Measurements from ENCODE around the gene ABCC11.

ABCC11 gene

DNA sequence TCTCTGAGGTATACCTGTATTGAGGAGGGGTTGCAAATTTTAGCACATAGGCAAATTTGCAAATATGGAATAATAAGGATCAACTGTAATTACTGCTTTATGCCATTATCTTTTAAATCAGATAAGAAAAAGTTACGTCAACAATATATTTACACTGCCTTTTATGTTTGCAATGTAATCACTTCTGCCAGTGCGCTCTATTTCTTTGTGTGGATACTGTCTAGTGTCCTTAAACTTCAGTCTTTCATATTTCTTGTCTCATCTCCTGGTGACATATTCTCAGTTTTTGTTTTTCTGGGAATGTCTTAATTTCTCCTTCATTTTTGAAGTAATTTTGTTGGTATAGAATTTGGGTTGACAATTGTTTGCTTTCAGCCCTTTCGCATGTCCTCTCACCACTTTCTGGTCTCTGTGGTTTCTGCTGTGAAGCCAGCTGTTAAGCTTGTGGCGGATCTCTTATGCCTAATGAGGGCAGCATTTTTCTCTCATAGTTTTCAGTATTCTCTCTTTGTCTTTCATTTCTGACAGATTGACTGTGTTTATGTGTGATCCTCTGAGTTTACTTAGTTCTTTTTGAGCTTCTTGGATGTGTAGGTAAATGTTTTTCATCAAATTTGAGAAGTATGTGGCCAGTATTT lies 37.6 kb upstream of the ABCC11 start:
- H3K27ac ChIP-seq, result peak overlapping the region; percentile 84
- TF ChIP-seq ZFX (IDR thresholded peaks at IDR 0.05; ENCODE audit: borderline replicate concordance), result no peak
- TF ChIP-seq, protein P1, sequence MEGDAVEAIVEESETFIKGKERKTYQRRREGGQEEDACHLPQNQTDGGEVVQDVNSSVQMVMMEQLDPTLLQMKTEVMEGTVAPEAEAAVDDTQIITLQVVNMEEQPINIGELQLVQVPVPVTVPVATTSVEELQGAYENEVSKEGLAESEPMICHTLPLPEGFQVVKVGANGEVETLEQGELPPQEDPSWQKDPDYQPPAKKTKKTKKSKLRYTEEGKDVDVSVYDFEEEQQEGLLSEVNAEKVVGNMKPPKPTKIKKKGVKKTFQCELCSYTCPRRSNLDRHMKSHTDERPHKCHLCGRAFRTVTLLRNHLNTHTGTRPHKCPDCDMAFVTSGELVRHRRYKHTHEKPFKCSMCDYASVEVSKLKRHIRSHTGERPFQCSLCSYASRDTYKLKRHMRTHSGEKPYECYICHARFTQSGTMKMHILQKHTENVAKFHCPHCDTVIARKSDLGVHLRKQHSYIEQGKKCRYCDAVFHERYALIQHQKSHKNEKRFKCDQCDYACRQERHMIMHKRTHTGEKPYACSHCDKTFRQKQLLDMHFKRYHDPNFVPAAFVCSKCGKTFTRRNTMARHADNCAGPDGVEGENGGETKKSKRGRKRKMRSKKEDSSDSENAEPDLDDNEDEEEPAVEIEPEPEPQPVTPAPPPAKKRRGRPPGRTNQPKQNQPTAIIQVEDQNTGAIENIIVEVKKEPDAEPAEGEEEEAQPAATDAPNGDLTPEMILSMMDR (IDR thresholded peaks at IDR 0.05), result no peak

DNA sequence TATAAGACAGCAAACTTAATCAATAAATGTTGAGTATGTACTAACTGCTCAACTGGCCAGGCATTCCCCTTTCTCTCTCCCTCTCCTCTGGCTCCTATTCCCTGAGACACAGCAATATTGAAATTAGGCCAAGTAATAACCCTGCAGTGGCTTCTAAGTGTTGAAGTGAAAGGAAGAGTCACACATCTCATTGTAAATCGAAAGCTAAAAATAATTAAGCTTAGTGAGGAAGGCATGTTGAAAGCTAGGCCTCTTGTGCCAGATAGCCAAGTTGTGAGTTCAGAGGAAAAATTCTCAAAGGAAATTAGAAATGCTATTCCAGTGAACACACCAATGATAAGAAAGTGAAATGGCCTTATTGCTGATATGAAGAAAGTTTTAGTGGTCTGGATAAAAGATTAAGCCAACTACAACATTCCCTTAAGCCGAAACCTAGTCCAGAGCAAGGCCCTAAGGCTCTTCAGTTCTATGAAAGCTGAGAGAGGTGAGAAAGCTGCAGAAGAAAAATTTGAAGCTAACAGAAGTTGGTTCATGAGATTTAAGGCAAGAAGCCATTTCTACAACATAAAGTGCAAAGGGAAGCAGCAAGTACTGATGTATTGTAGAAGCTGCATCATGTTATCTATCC lies 35.4 kb upstream of the ABCC11 start:
- TF ChIP-seq, protein P1 (IDR thresholded peaks at IDR 0.05), result no peak
- TF ChIP-seq ZFX (IDR thresholded peaks at IDR 0.05; ENCODE audit: borderline replicate concordance), result no peak

GRCh38 chr16:48280546-48280945 lies 33.2 kb upstream of the ABCC11 start:
- TF ChIP-seq ZFX (IDR thresholded peaks at IDR 0.05; ENCODE audit: borderline replicate concordance), result no peak
- TF ChIP-seq, protein P1 (IDR thresholded peaks at IDR 0.05), result no peak

More for the DNA sequence above, 35.4 kb upstream of the ABCC11 start:
- H3K27ac ChIP-seq, result peak overlapping the region; percentile 84

GRCh38 chr16:48279199-48279598 lies 31.9 kb upstream of the ABCC11 start:
- no peak for TF ChIP-seq ZFX (IDR thresholded peaks at IDR 0.05; ENCODE audit: borderline replicate concordance)
- TF ChIP-seq, protein P1 (IDR thresholded peaks at IDR 0.05), result no peak
- no peak overlapping the region for H3K27ac ChIP-seq

More at GRCh38 chr16:48280546-48280945, 33.2 kb upstream of the ABCC11 start:
- H3K27ac ChIP-seq, result no peak overlapping the region

DNA sequence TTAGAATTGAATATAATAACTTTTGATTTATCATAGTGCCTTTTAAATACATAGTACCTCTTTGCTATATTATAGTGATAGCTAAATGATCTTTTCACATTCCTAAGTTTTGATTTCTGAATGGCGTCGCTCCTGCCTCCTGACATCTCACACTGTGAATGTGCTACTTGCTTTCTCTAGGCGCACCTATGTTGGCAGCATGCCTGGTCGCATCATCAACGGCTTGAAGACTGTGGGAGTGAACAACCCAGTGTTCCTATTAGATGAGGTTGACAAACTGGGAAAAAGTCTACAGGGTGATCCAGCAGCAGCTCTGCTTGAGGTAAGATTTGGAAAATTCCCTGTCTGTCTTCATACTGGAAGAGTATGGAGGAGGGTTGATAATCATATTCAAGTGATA lies 29.8 kb upstream of the ABCC11 start:
- TF ChIP-seq, protein P1 (IDR thresholded peaks at IDR 0.05), result no peak
- no peak for TF ChIP-seq ZFX (IDR thresholded peaks at IDR 0.05; ENCODE audit: borderline replicate concordance)
- H3K27ac ChIP-seq, result no peak overlapping the region

- no peak overlapping the region for H3K27ac ChIP-seq
- TF ChIP-seq, protein P1 (IDR thresholded peaks at IDR 0.05), result no peak
Measured at GRCh38 chr16:48276102-48276501, 28.8 kb upstream of the ABCC11 start.

- H3K27ac ChIP-seq, result no peak overlapping the region
- TF ChIP-seq ZFX (IDR thresholded peaks at IDR 0.05; ENCODE audit: borderline replicate concordance), result no peak
- TF ChIP-seq, protein P1 (IDR thresholded peaks at IDR 0.05), result no peak
Measured at GRCh38 chr16:48274476-48274875, 27.1 kb upstream of the ABCC11 start.

All from 22Rv1 (cell line).